ENCODE results near the gene EXOC1L. TPM values are rescaled to one million over a fixed set of nuclear protein-coding genes. Genes with fewer than 3 reads are reported as not detected.

The EXOC1L gene
- total and polyA plus RNA-seq, 12 donors: 0.17 TPM; not detected in 11

- H3K9me3 ChIP-seq (replicated peaks in 1 of 3): no peaks in the 10 kb centered on the region
- H3K4me1 ChIP-seq (replicated peaks in 1 of 2): no peaks in the 10 kb centered on the region
- WGBS, 4 donors: 30 to 53% (median 37%) methylated on average over 1 of the region's 1 CpG
- TF ChIP-seq, protein P1, sequence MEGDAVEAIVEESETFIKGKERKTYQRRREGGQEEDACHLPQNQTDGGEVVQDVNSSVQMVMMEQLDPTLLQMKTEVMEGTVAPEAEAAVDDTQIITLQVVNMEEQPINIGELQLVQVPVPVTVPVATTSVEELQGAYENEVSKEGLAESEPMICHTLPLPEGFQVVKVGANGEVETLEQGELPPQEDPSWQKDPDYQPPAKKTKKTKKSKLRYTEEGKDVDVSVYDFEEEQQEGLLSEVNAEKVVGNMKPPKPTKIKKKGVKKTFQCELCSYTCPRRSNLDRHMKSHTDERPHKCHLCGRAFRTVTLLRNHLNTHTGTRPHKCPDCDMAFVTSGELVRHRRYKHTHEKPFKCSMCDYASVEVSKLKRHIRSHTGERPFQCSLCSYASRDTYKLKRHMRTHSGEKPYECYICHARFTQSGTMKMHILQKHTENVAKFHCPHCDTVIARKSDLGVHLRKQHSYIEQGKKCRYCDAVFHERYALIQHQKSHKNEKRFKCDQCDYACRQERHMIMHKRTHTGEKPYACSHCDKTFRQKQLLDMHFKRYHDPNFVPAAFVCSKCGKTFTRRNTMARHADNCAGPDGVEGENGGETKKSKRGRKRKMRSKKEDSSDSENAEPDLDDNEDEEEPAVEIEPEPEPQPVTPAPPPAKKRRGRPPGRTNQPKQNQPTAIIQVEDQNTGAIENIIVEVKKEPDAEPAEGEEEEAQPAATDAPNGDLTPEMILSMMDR (IDR thresholded peaks at IDR 0.05): no peak
- TF ChIP-seq POLR2A (IDR thresholded peaks at IDR 0.05): no peak
- H3K36me3 ChIP-seq (replicated peaks in 1 of 2): no peaks in the 10 kb centered on the region
- intact Hi-C loops (cut with DNase I): no loop called here
- H3K27ac ChIP-seq: no peak overlapping the region
- H3K4me3 ChIP-seq: no peak overlapping the region
- H3K27me3 ChIP-seq: no peaks in the 10 kb centered on the region
- DNase-seq: no peak
These were observed 36.0 kb upstream of the EXOC1L start for GRCh38 chr4:55783584-55783983.

DNA sequence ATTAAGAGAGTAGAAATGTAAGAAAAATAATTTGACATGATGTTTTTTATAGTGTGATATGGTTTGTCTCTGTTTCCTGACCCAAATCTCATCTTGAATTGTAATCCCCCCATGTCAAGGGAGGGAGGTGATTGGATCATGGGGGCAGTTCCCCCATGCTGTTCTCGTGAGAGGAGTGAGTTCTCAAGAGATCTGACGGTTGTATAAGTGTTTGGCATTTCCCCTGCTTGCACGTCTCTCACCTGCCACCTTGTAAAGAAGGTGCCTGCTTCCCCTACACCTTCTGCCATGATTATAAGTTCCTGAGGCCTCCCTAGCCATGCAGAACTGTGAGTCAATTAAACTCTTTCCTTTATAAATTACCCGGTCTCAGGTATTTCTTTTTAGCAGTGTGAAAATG, 34.8 kb upstream of the EXOC1L start:
- H3K9me3 ChIP-seq (replicated peaks in 1 of 3): no peaks in the 10 kb centered on the region
- no peaks in the 10 kb centered on the region for H3K4me1 ChIP-seq (replicated peaks in 1 of 2)
- H3K4me3 ChIP-seq: no peak overlapping the region
- intact Hi-C loops (cut with DNase I): no loop called here
- no peaks in the 10 kb centered on the region for H3K27me3 ChIP-seq
- no peaks in the 10 kb centered on the region for H3K36me3 ChIP-seq (replicated peaks in 1 of 2)
- TF ChIP-seq, protein P1 (IDR thresholded peaks at IDR 0.05): no peak
- DNase-seq: no peak
- WGBS, 4 donors: 53 to 61% (median 58%) methylated on average over 3 to 4 of the region's 4 CpGs
- H3K27ac ChIP-seq: no peak overlapping the region

DNA sequence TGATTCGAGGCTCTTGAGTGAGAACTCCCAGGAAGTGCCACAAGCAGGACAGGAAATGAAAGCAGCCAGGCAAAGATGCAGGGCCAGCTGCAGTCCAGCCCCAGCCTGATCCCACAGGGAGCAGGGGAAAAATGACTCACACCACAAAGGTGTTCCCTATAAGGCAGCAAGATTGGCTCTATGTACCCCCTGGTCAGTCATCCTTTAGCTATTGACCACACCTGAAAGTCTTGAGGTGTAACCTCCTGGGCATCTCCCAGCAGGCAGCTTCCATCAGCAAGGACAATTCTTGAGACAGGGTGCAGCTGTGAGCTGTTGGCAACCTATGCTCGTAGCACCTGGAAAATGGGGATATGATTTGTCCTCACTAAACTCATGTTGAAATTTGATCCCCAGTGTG, 27.9 kb upstream of the EXOC1L start:
- DNase-seq: no peak
- no peaks in the 10 kb centered on the region for H3K9me3 ChIP-seq (replicated peaks in 1 of 3)
- H3K4me3 ChIP-seq: no peak overlapping the region
- no peak for TF ChIP-seq POLR2A (IDR thresholded peaks at IDR 0.05)
- TF ChIP-seq, protein P1 (IDR thresholded peaks at IDR 0.05): no peak
- no peaks in the 10 kb centered on the region for H3K4me1 ChIP-seq (replicated peaks in 1 of 2)
- 60 to 78% (median 72%) methylated on average over 2 of the region's 2 CpGs for WGBS, 4 donors
- intact Hi-C loops (cut with DNase I): no loop called here
- no peaks in the 10 kb centered on the region for H3K36me3 ChIP-seq (replicated peaks in 1 of 2)
- H3K27ac ChIP-seq: no peak overlapping the region
- peaks cover 16% of the 10 kb centered on the region for H3K27me3 ChIP-seq

DNA sequence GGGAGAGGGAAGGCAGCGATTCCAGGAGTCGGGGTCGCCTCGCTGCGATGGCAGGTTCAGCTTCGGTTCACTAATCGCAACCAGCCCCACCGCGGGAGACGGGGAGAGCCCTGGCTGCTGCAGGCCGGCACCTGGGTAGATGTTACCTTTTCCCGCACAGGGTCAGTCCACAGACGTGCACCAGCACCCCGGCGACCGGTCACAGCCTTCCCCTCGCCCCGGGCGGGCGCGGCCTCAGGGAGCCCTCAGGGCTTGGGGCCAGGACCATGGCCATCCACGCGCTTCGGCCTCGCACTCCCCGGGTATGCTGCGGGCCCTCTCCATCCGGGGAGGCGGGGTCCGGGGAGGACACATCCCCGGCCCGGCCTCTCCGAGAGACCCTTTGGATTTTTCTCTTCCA, 26.1 kb upstream of the EXOC1L start:
- no peak overlapping the region for H3K4me3 ChIP-seq
- H3K36me3 ChIP-seq (replicated peaks in 1 of 2): no peaks in the 10 kb centered on the region
- no peak for DNase-seq
- H3K27ac ChIP-seq: no peak overlapping the region
- H3K4me1 ChIP-seq (replicated peaks in 1 of 2): no peaks in the 10 kb centered on the region
- no peaks in the 10 kb centered on the region for H3K9me3 ChIP-seq (replicated peaks in 1 of 3)
- intact Hi-C loops (cut with DNase I): no loop called here
- TF ChIP-seq POLR2A (IDR thresholded peaks at IDR 0.05): no peak
- TF ChIP-seq, protein P1 (IDR thresholded peaks at IDR 0.05): no peak
- peaks cover 24% of the 10 kb centered on the region for H3K27me3 ChIP-seq
- WGBS, 4 donors: 5 to 8% (median 6%) methylated on average over 7 to 33 of the region's 33 CpGs

Measured in adrenal gland (tissue), 12 donors.